Endothelial cell of umbilical vein (primary cell): ENCODE results near the gene BMPR1A. TPM values are rescaled to one million over a fixed set of nuclear protein-coding genes. Genes with fewer than 3 reads are reported as not detected.

Experiments used
- BruUV-seq: library from RNA; stranded (reverse); fragments of 400-500 nt; replicated peaks from 2 replicates; lab custom pipeline; 2021; lab: Mats Ljungman, UMichigan
- CTCF ChIA-PET: fragments of 300-600, 350-600 bp; sonication (Branson Sonifier 250); formaldehyde crosslinking; loops from one replicate; lab custom pipeline; 2021; ENCODE audit warnings: antibody characterized with exemption, inconsistent platforms; lab: Charles Lee
- POLR2A ChIA-PET: fragments of 300-600, 350-600 bp; sonication (Branson Sonifier 250); formaldehyde crosslinking; loops from one replicate; lab custom pipeline; 2021; ENCODE audit warnings: antibody characterized with exemption, inconsistent platforms; lab: Charles Lee
- DNase-seq: peaks from one replicate; pipeline ENCODE4 v3.0.0-alpha.2; 2011; ENCODE audit warnings: low read depth, low spot score
- FAIRE-seq: peaks from 2 replicates; lab custom pipeline; 2011; peaks lifted over from hg19 to GRCh38; lab: Jason Lieb, UNC
- H2AFZ ChIP-seq: 2 replicates; pipeline ENCODE4 v1.6.0; 2012; ENCODE audit warnings: low read depth, low read length, control low read depth, inconsistent platforms
- H3K27ac ChIP-seq: 2 replicates; pipeline ENCODE4 v1.5.1; 2011; ENCODE audit warnings: low read depth, mild to moderate bottlenecking, control low read depth, low read length, moderate library complexity; ENCODE audit not compliant: insufficient read depth
- H3K27me3 ChIP-seq, 2 experiments: 2 replicates each; pipeline versions ENCODE4 v1.6.0 to v1.6.1; 2011; ENCODE audit warnings: low read length in 2 of 2, mixed read lengths in 1 of 2; ENCODE audit not compliant: control insufficient read depth in 2 of 2, insufficient read depth in 2 of 2
- H3K36me3 ChIP-seq, 2 experiments: 2 replicates in 1 of 2; 3 replicates in 1 of 2; pipeline ENCODE4 v1.5.1; 2011; ENCODE audit warnings: low read length in 2 of 2, mild to moderate bottlenecking in 1 of 2, moderate library complexity in 1 of 2; ENCODE audit not compliant: control insufficient read depth in 2 of 2, insufficient read depth in 2 of 2; ENCODE audit errors: extremely low read depth in 1 of 2
- H3K4me1 ChIP-seq: 3 replicates; pipeline ENCODE4 v1.5.1; 2011; ENCODE audit warnings: mild to moderate bottlenecking, low read length; ENCODE audit not compliant: control insufficient read depth, insufficient read depth; ENCODE audit errors: extremely low read depth
- H3K4me2 ChIP-seq: 2 replicates; pipeline ENCODE4 v1.6.1; 2011; ENCODE audit warnings: low read length, control low read depth, mixed read lengths; ENCODE audit not compliant: insufficient read depth
- H3K4me3 ChIP-seq, 3 experiments: fragments of 200-600 bp in 1 of 3; sonication (generic), shearing (Covaris generic) in 1 of 3; replicated peaks in 1 of 3; 2 replicates each; pipeline ENCODE4 v1.5.1; 2011 to 2016; ENCODE audit warnings: control low read depth in 3 of 3, low read length in 3 of 3, mild to moderate bottlenecking in 2 of 3, inconsistent platforms in 1 of 3, low read depth in 1 of 3, moderate library complexity in 1 of 3; ENCODE audit not compliant: insufficient read depth in 1 of 3
- H3K79me2 ChIP-seq: 2 replicates; pipeline ENCODE4 v1.6.0; 2012; ENCODE audit warnings: low read length, inconsistent platforms; ENCODE audit not compliant: control insufficient read depth, insufficient read depth
- H3K9ac ChIP-seq: replicated peaks from 2 replicates; pipeline ENCODE3; 2011; ENCODE audit warnings: low read length, control low read depth; ENCODE audit not compliant: insufficient read depth; ENCODE audit errors: extremely low read depth
- H3K9me1 ChIP-seq: replicated peaks from 3 replicates; pipeline ENCODE4 v1.6.0; 2011; ENCODE audit warnings: mild to moderate bottlenecking, low read length; ENCODE audit not compliant: control insufficient read depth, insufficient read depth; ENCODE audit errors: extremely low read depth
- H3K9me3 ChIP-seq: replicated peaks from 2 replicates; pipeline ENCODE4 v1.5.1; 2012; ENCODE audit warnings: low read length, inconsistent platforms; ENCODE audit not compliant: control insufficient read depth, insufficient read depth
- H4K20me1 ChIP-seq: replicated peaks from 2 replicates; pipeline ENCODE3; 2011; ENCODE audit warnings: mild to moderate bottlenecking, low read length; ENCODE audit not compliant: control insufficient read depth, insufficient read depth; ENCODE audit errors: extremely low read depth
- CTCF ChIP-seq, 2 donors: IDR thresholded peaks; 1 replicate in 1 of 2; 2 replicates in 1 of 2; pipeline ENCODE4 v1.5.1; 2011; ENCODE audit warnings: low read length in 2 of 2, mild to moderate bottlenecking in 2 of 2, moderate library complexity in 2 of 2, control low read depth in 1 of 2, inconsistent platforms in 1 of 2, low read depth in 1 of 2; ENCODE audit not compliant: insufficient read depth in 1 of 2; ENCODE audit errors: extremely low read depth in 1 of 2
- EZH2 ChIP-seq: IDR thresholded peaks from 2 replicates; pipeline ENCODE4 v1.6.1; 2012; ENCODE audit warnings: borderline replicate concordance, low read depth, mild to moderate bottlenecking, moderate library complexity, low read length, inconsistent platforms; ENCODE audit not compliant: severe bottlenecking
- FOS ChIP-seq: IDR thresholded peaks from 2 replicates; pipeline ENCODE4 v1.6.1; 2011; ENCODE audit warnings: mild to moderate bottlenecking, low read length, moderate library complexity, borderline replicate concordance; ENCODE audit not compliant: insufficient read depth
- GATA2 ChIP-seq: IDR thresholded peaks from 2 replicates; pipeline ENCODE4 v1.7.0; 2011; ENCODE audit warnings: low read depth, mild to moderate bottlenecking, moderate library complexity, mixed read lengths, low read length; ENCODE audit not compliant: insufficient read length, insufficient read depth
- JUN ChIP-seq: IDR thresholded peaks from 2 replicates; pipeline ENCODE4 v1.6.1; 2011; ENCODE audit warnings: borderline replicate concordance, low read depth; ENCODE audit not compliant: insufficient read length, insufficient read depth
- MAX ChIP-seq: IDR thresholded peaks from 2 replicates; pipeline ENCODE4 v1.6.1; 2011; ENCODE audit not compliant: insufficient read depth, insufficient read length
- MYC ChIP-seq: IDR thresholded peaks from one replicate; pipeline ENCODE4 v1.6.1; 2011; ENCODE audit warnings: mild to moderate bottlenecking, low read depth, low read length
- POLR2A ChIP-seq: IDR thresholded peaks from 2 replicates; pipeline ENCODE4 v1.6.1; 2012; ENCODE audit warnings: low read depth, mild to moderate bottlenecking, control low read depth, low read length
- POLR2AphosphoS5 ChIP-seq: IDR thresholded peaks from 2 replicates; pipeline ENCODE4 v1.6.1; 2012; ENCODE audit warnings: low read depth, mild to moderate bottlenecking, control low read depth, low read length, moderate library complexity; ENCODE audit not compliant: insufficient read depth
- dilution Hi-C: fragments of 300-500 bp; cut with MboI; formaldehyde crosslinking; loops from one replicate; pipeline ENCODE4 v1.15.0; 2019; ENCODE audit warnings: low sequenced_read_pairs; ENCODE audit not compliant: extremely low pct_ligation_motif_present
- intact Hi-C: fragments of 100-400 bp; cut with micrococcal nuclease; formaldehyde crosslinking; loops from one replicate; pipeline ENCODE4 v1.10.0; 2022
- polyA plus RNA-seq, 4 experiments: library from polyadenylated mRNA; depleted of rRNA in 3 of 4; stranded (reverse) in 3 of 4; unstranded in 1 of 4; fragments of >200 nt; gene quantifications; 2 replicates each; pipeline versions ENCODE4 v1.2.1 to v1.2.3, GENCODE V29; 2011 to 2012; ENCODE audit warnings: missing spikeins in 1 of 4
- total RNA-seq: library from RNA; stranded (reverse); gene quantifications from 2 replicates; pipeline ENCODE4 v1.2.3, GENCODE V29; 2021

The BMPR1A gene
- total and polyA plus RNA-seq, 2 donors (not counting 3 experiments of a cell fraction or from before 2014, with no cell fraction given): not detected

GRCh38 chr10:86815035-86815617, 58.7 kb downstream of the BMPR1A start:
- Histone ChIP-seq H3K9me1 (no peaks in the 10 kb centered on the region), H3K4me1 (no peaks in the 10 kb centered on the region), H3K79me2 (no peaks in the 10 kb centered on the region), H3K9ac (no peak overlapping the region), H3K27ac (no peak overlapping the region), H3K36me3 (no peaks in the 10 kb centered on the region), H3K4me3 (no peak overlapping the region), H3K9me3 (no peaks in the 10 kb centered on the region), H3K27me3 (peaks cover 22 to 25% of the 10 kb centered on the region in 2 experiments), H3K4me2 (no peak overlapping the region), H2AFZ (no peak overlapping the region), H4K20me1 (no peaks in the 10 kb centered on the region)
- dilution Hi-C loops: no loop called here
- POLR2A ChIA-PET: no interaction called here
- TF ChIP-seq MAX (no peak), GATA2 (no peak), POLR2AphosphoS5 (no peak), POLR2A (no peak), JUN (no peak), FOS (no peak), MYC (no peak), EZH2 (no peak), CTCF (IDR thresholded peaks at IDR 0.05; ENCODE audit: extremely low read depth in 1 of 2, insufficient read depth in 1 of 2, low read depth in 1 of 2, low read length in 2 of 2) (no peak)
- BruUV-seq: no TSS peak
- FAIRE-seq: no peak
- no peak for DNase-seq
- intact Hi-C loops: no loop called here
- CTCF ChIA-PET: interaction anchor here (0.5 kb wide), 1 partner anchor 41 kb away, joined by 3 read pairs; no protein-coding TSS in a partner anchor
